HCT116 (cell line): ENCODE results near the gene MMP15. TPM values are rescaled to one million over a fixed set of nuclear protein-coding genes. Genes with fewer than 3 reads are reported as not detected.

ENCODE experiments used
- ATAC-seq: fragments of 200-7000 bp; cut with Tn5 transposase; 2 replicates; pipeline ENCODE4 v1.9.1; 2020; ENCODE audit warnings: mild to moderate bottlenecking, moderate library complexity
- BruUV-seq: library from RNA; stranded (reverse); fragments of 400-500 nt; replicated peaks from 2 replicates; lab custom pipeline; 2021; lab: Mats Ljungman, UMichigan
- CTCF ChIA-PET: fragments of 300-600 bp; sonication (Branson Sonifier 250); formaldehyde crosslinking; loops from one replicate; lab custom pipeline; 2021; ENCODE audit warnings: antibody characterized with exemption; lab: Charles Lee
- POLR2A ChIA-PET: fragments of 300-600, 350-600 bp; sonication (Branson Sonifier 250); formaldehyde crosslinking; loops from one replicate; lab custom pipeline; 2021; ENCODE audit warnings: antibody characterized with exemption; lab: Charles Lee
- RAD21 ChIA-PET, 2 experiments: fragments of 300-600 bp; sonication (Branson Sonifier 250); formaldehyde crosslinking; loops; one replicate each; lab custom pipeline; 2023; ENCODE audit warnings: low total read pairs in 2 of 2; ENCODE audit not compliant: uncharacterized antibody in 2 of 2, unreplicated experiment in 2 of 2, low non-redundant PET in 1 of 2; lab: Charles Lee
- DNase-seq: peaks from one replicate; pipeline ENCODE4 v3.0.0-alpha.2; 2010; ENCODE audit warnings: low read depth, low spot score
- H2AFZ ChIP-seq: fragments of 200-600 bp; shearing (Covaris generic), sonication (generic); 2 replicates; pipeline ENCODE4 v1.6.1; 2017; ENCODE audit warnings: low read depth, mixed run types, mixed read lengths, antibody characterized with exemption, low read length; ENCODE audit not compliant: poor library complexity, severe bottlenecking
- H3K27ac ChIP-seq: 2 replicates; pipeline ENCODE4 v1.5.1; 2012; ENCODE audit warnings: low read depth, low read length
- H3K27me3 ChIP-seq: fragments of 200-600 bp; sonication (generic); 2 replicates; pipeline ENCODE4 v1.6.1; 2016; ENCODE audit warnings: mixed run types, low read length, mixed read lengths; ENCODE audit not compliant: insufficient read depth
- H3K36me3 ChIP-seq, 2 experiments: fragments of 200-500 bp in 1 of 2; fragments of 200-600 bp in 1 of 2; sonication (Bioruptor generic) in 1 of 2; sonication (generic) in 1 of 2; 2 replicates each; pipeline versions ENCODE4 v1.5.1 to v1.6.1; 2014 to 2016; ENCODE audit warnings: low read length in 2 of 2, inconsistent platforms in 1 of 2, mixed read lengths in 1 of 2, mixed run types in 1 of 2; ENCODE audit not compliant: insufficient read depth in 2 of 2, control insufficient read depth in 1 of 2
- H3K4me1 ChIP-seq, 2 experiments: fragments of 200-600 bp in 1 of 2; sonication (generic) in 1 of 2; 2 replicates each; pipeline versions ENCODE4 v1.5.1 to v1.6.1; 2012 to 2017; ENCODE audit warnings: low read length in 2 of 2, inconsistent platforms in 1 of 2, mild to moderate bottlenecking in 1 of 2, mixed read lengths in 1 of 2, mixed run types in 1 of 2, moderate library complexity in 1 of 2; ENCODE audit not compliant: insufficient read depth in 2 of 2, control insufficient read depth in 1 of 2
- H3K4me2 ChIP-seq: fragments of 200-600 bp; sonication (generic); 2 replicates; pipeline ENCODE4 v1.6.1; 2017; ENCODE audit warnings: mixed run types, low read length, mixed read lengths
- H3K4me3 ChIP-seq, 2 experiments: fragments of 200-600 bp in 1 of 2; sonication (generic) in 1 of 2; replicated peaks in 1 of 2; 2 replicates each; pipeline ENCODE4 v1.5.1; 2011 to 2016; ENCODE audit warnings: low read length in 2 of 2, control low read depth in 1 of 2, low read depth in 1 of 2, mild to moderate bottlenecking in 1 of 2, mixed read lengths in 1 of 2, mixed run types in 1 of 2
- H3K79me2 ChIP-seq: fragments of 200-600 bp; sonication (generic); 2 replicates; pipeline ENCODE4 v1.6.1; 2017; ENCODE audit warnings: mild to moderate bottlenecking, mixed run types, low read length, moderate library complexity, mixed read lengths; ENCODE audit not compliant: insufficient read depth
- H3K9ac ChIP-seq: fragments of 200-600 bp; sonication (generic); 2 replicates; pipeline ENCODE4 v1.6.1; 2016; ENCODE audit warnings: low read length, mixed read lengths
- H3K9me2 ChIP-seq: fragments of 200-600 bp; sonication (generic), shearing (Covaris generic); 2 replicates; pipeline ENCODE4 v1.6.1; 2017; ENCODE audit warnings: mixed run types, mild to moderate bottlenecking, moderate library complexity; ENCODE audit not compliant: insufficient read depth
- H3K9me3 ChIP-seq, 2 experiments: fragments of 200-500 bp in 1 of 2; fragments of 200-600 bp in 1 of 2; sonication (Bioruptor generic) in 1 of 2; sonication (generic) in 1 of 2; 2 replicates each; pipeline ENCODE4 v1.6.1; 2014 to 2017; ENCODE audit warnings: low read length in 2 of 2, mixed read lengths in 2 of 2, inconsistent platforms in 1 of 2, low read depth in 1 of 2, mild to moderate bottlenecking in 1 of 2, mixed run types in 1 of 2, moderate library complexity in 1 of 2; ENCODE audit not compliant: control insufficient read depth in 1 of 2, insufficient read depth in 1 of 2
- H4K20me1 ChIP-seq: fragments of 200-600 bp; sonication (generic), shearing (Covaris generic); 2 replicates; pipeline ENCODE4 v1.6.1; 2017; ENCODE audit warnings: mixed run types, mild to moderate bottlenecking, moderate library complexity; ENCODE audit not compliant: insufficient read depth
- ATF3 ChIP-seq: IDR thresholded peaks from 2 replicates; pipeline ENCODE4 v1.6.1; 2012
- CBX3 ChIP-seq: IDR thresholded peaks from 2 replicates; pipeline ENCODE4 v1.6.1; 2012; ENCODE audit warnings: low read depth
- EZH2phosphoT487 ChIP-seq: fragments of 200-600 bp; IDR thresholded peaks from 2 replicates; pipeline ENCODE4 v1.6.1; 2018; ENCODE audit warnings: antibody characterized with exemption, borderline replicate concordance
- FOSL1 ChIP-seq: IDR thresholded peaks from 2 replicates; pipeline ENCODE4 v1.6.1; 2012; ENCODE audit warnings: low read depth
- JUND ChIP-seq: IDR thresholded peaks from 2 replicates; pipeline ENCODE4 v1.6.1; 2012
- RAD21 ChIP-seq: IDR thresholded peaks from 2 replicates; pipeline ENCODE4 v1.6.1; 2012; ENCODE audit warnings: low read depth, mild to moderate bottlenecking
- SRF ChIP-seq: IDR thresholded peaks from 2 replicates; pipeline ENCODE4 v1.6.1; 2012; ENCODE audit warnings: low read depth
- ZFX ChIP-seq: fragments of 450-650 bp; IDR thresholded peaks from 2 replicates; pipeline ENCODE4 v1.6.1; 2017
- intact Hi-C: fragments of 100-400 bp; cut with micrococcal nuclease; formaldehyde crosslinking; loops from 2 replicates; pipeline ENCODE4 v1.10.0; 2022
- total RNA-seq: library from RNA; stranded (reverse); gene quantifications from one replicate; pipeline ENCODE4 v1.2.1, GENCODE V29; 2021; ENCODE audit not compliant: unreplicated experiment
- TF ChIP-seq, protein P1 (sequence below): IDR thresholded peaks from 2 replicates; pipeline ENCODE4 v1.6.1; 2012; ENCODE audit warnings: low read depth
- TF ChIP-seq, protein P2 (sequence below): IDR thresholded peaks from 2 replicates; pipeline ENCODE4 v1.6.1; 2012

Gene MMP15
- total RNA-seq, 1 experiment from 2014 or later, result 38.5 TPM

DNA sequence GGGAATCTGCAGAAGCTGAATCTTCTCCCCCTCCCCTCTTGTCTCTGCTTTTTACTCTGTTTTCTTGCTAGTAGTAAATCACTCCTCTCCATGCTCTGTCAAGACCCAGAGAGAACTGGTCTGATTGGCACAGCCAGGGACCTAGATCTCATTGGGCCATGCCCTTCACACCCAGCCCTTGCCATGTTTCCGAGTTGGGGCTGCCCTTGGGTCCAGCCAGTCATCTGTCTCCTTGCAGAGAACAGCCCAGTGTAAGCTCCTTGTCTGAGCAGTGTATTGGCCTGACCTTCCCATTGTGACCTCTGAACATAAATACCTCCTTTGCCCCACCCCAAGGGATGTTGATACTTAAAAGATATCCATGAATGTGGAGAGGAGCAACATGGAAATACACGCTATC is 3.9 kb downstream of the MMP15 start (continued):
- TF ChIP-seq, protein P1, sequence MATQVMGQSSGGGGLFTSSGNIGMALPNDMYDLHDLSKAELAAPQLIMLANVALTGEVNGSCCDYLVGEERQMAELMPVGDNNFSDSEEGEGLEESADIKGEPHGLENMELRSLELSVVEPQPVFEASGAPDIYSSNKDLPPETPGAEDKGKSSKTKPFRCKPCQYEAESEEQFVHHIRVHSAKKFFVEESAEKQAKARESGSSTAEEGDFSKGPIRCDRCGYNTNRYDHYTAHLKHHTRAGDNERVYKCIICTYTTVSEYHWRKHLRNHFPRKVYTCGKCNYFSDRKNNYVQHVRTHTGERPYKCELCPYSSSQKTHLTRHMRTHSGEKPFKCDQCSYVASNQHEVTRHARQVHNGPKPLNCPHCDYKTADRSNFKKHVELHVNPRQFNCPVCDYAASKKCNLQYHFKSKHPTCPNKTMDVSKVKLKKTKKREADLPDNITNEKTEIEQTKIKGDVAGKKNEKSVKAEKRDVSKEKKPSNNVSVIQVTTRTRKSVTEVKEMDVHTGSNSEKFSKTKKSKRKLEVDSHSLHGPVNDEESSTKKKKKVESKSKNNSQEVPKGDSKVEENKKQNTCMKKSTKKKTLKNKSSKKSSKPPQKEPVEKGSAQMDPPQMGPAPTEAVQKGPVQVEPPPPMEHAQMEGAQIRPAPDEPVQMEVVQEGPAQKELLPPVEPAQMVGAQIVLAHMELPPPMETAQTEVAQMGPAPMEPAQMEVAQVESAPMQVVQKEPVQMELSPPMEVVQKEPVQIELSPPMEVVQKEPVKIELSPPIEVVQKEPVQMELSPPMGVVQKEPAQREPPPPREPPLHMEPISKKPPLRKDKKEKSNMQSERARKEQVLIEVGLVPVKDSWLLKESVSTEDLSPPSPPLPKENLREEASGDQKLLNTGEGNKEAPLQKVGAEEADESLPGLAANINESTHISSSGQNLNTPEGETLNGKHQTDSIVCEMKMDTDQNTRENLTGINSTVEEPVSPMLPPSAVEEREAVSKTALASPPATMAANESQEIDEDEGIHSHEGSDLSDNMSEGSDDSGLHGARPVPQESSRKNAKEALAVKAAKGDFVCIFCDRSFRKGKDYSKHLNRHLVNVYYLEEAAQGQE, result no peak
- TF ChIP-seq ZFX (no peak), EZH2phosphoT487 (no peak), FOSL1 (no peak), RAD21 (no peak), SRF (no peak)
- TF ChIP-seq, all 23 proteins: peak for 0

GRCh38 chr16:58030136-58030840 is 4.7 kb downstream of the MMP15 start:
- Histone ChIP-seq H3K9me2 (no peaks in the 10 kb centered on the region), H3K79me2 (peaks cover 44% of the 10 kb centered on the region; the same call in 1 of the 2 replicates), H3K27me3 (no peaks in the 10 kb centered on the region), H3K4me3 (no peak overlapping the region), H4K20me1 (no peaks in the 10 kb centered on the region), H3K9ac (no peak overlapping the region), H3K4me1 (peaks cover 12 to 26% of the 10 kb centered on the region in 2 experiments), H3K27ac (no peak overlapping the region), H2AFZ (no peak overlapping the region), H3K4me2 (no peak overlapping the region), H3K9me3 (no peaks in the 10 kb centered on the region), H3K36me3 (no peaks in the 10 kb centered on the region)
- DNase-seq, result no peak
- no TSS peak for BruUV-seq
- POLR2A ChIA-PET, result no interaction called here
- TF ChIP-seq JUND (no peak), ZFX (no peak), CBX3 (no peak), SRF (no peak), ATF3 (no peak)
- TF ChIP-seq, protein P2, sequence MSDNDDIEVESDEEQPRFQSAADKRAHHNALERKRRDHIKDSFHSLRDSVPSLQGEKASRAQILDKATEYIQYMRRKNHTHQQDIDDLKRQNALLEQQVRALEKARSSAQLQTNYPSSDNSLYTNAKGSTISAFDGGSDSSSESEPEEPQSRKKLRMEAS, result no peak
- RAD21 ChIA-PET, result no interaction called here
- CTCF ChIA-PET, result interaction anchor here (0.9 kb wide), 1 partner anchor 70 kb away, joined by 3 read pairs; no protein-coding TSS in a partner anchor
- ATAC-seq, result no peak
- intact Hi-C loops, result no loop called here
